GM19351 (cell line): Measurements from ENCODE around the gene MYO1A.
A peak's percentile ranks its signal among the peaks of the same experiment; 100 is the strongest.
"Not testable (repeated sequence)": the region's sequence is repeated elsewhere in the genome, so short reads cannot be mapped to it uniquely, and the experiment has no call there.

ENCODE experiments used
- ATAC-seq: cut with Tn5 transposase; IDR thresholded peaks from one replicate; pipeline ENCODE4 v1.9.1; 2021; ENCODE audit warnings: mild to moderate bottlenecking, moderate library complexity; ENCODE audit not compliant: unreplicated experiment

MYO1A gene

GRCh38 chr12:56996793-56997545 is 53.0 kb downstream of the MYO1A start:
- no peak for ATAC-seq

- no peak for ATAC-seq
These were observed 53.9 kb downstream of the MYO1A start for GRCh38 chr12:56995930-56996496.

- no peak for ATAC-seq
These were observed 54.6 kb downstream of the MYO1A start for GRCh38 chr12:56995201-56995929.

- ATAC-seq = no peak
These were observed 55.6 kb downstream of the MYO1A start for GRCh38 chr12:56994231-56994746.

GRCh38 chr12:56993346-56993745 is 56.6 kb downstream of the MYO1A start:
- no peak for ATAC-seq

GRCh38 chr12:56991319-56992246 is 58.3 kb downstream of the MYO1A start:
- ATAC-seq = no peak

GRCh38 chr12:56990648-56991318 is 59.1 kb downstream of the MYO1A start:
- no peak for ATAC-seq

- ATAC-seq = no peak
These were observed 59.9 kb downstream of the MYO1A start for GRCh38 chr12:56989861-56990610.

- ATAC-seq = no peak
These were observed 61.7 kb downstream of the MYO1A start for GRCh38 chr12:56988207-56988739.

GRCh38 chr12:56987551-56988053 is 62.3 kb downstream of the MYO1A start:
- ATAC-seq = peak; percentile 48

GRCh38 chr12:56987011-56987410 is 62.9 kb downstream of the MYO1A start:
- no peak for ATAC-seq

- ATAC-seq = not testable (repeated sequence)
These were observed 64.2 kb downstream of the MYO1A start for GRCh38 chr12:56985714-56986113.

GRCh38 chr12:56983386-56983785 is 66.5 kb downstream of the MYO1A start:
- no peak for ATAC-seq

- ATAC-seq = not testable (repeated sequence)
These were observed 67.2 kb downstream of the MYO1A start for GRCh38 chr12:56982578-56983236.

GRCh38 chr12:56980941-56981530 is 68.9 kb downstream of the MYO1A start:
- no peak for ATAC-seq

- no peak for ATAC-seq
These were observed 69.7 kb downstream of the MYO1A start for GRCh38 chr12:56980268-56980667.

GRCh38 chr12:56979628-56980027 is 70.3 kb downstream of the MYO1A start:
- no peak for ATAC-seq
